ENCODE data around the gene ACAD10. TPM values are rescaled to one million over a fixed set of nuclear protein-coding genes. Genes with fewer than 3 reads are reported as not detected.

ACAD10 gene
- polyA plus RNA-seq, 4 donors: 22.5 to 50.0 (median 37.9) TPM

DNA sequence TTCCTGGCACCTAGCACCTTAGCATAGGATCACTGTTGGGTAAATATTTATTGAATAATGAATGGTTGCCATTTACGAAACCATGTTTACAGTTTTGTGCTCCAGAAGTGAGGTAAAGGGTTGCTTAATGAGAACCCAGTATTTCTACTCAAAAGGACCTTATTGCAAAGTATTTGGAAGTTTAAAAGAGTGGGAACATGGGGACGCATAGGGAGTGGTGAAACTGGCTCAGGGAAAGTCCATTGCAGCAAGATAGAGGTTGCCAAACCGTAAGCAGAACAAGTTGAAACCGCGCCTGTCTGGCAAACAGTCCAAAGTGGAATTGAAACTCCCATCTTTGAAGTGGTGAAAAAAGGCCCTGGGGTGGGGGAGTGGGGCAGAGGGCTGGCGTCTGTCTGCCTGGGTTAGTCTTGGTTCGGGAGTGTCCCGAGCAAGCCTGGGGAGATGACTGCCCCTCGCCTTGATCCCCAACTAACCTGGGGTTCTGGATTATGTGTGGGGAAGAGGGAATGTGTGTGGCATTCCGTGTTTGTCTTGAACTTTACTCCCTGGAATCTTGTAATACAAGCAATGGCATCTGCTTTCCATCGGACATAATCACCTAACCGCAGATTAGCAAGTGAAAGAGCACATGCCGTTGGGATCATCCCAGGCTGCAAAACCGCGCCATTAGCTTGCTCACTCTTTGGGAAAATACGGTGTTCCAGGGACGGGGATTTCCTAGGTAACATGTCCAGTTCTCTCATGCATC, 88.1 kb downstream of the ACAD10 start:
- DNase-seq (ENCODE audit: low read depth in 4 of 4, low spot score in 3 of 4): no peak

DNA sequence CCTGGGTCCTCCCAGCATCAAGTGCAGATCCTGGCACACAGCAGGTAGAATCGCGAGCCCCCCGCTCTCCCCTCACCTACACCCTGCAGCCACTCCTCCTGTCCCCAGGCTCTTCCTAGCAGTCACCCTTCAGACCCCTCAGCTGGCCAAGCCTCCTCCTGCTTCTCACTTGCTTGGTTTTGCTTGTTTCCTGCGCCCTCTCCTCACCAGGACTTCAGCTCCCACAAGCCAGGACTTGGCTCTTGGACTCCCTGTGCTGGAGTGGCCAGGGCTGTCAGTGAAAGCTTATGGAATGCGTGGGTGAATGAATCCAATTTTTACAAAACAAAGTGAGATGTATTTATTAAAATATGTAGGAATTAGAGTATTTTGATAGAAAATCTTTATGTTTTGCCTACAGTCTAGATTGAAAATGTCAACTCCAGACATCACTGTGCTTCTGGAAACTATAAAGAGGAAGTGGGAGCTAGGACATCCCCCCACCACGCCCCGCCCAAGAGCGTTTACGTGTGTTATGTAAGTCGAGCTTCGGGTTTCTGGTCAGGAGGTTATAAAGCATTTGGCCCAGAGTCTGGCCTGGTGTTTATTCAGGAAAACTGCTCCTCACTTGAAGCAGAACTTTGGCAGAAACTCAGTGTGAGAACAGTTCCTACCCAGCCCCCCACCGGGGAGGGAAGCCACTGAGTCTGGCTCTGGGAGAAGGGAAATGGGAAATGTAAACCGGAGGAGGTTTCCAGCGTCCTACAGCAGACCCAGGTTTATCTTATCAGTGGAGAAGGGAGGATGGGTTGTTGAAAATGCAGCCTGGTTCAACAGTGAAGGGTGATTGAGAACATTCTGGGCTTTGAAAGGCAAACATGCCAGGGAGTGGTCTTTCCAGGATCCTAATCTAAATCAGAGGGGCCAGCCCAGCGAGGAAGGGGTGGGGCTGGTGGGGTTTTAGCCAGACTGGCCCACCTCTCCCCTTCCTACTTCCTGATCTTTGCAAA, 89.6 kb downstream of the ACAD10 start:
- peak; percentile 73 to 83 (median 79) for DNase-seq (ENCODE audit: low read depth in 4 of 4, low spot score in 3 of 4)

GRCh38 chr12:111776836-111777344, 91.0 kb downstream of the ACAD10 start:
- DNase-seq (ENCODE audit: low read depth in 4 of 4, low spot score in 3 of 4): no peak

DNA sequence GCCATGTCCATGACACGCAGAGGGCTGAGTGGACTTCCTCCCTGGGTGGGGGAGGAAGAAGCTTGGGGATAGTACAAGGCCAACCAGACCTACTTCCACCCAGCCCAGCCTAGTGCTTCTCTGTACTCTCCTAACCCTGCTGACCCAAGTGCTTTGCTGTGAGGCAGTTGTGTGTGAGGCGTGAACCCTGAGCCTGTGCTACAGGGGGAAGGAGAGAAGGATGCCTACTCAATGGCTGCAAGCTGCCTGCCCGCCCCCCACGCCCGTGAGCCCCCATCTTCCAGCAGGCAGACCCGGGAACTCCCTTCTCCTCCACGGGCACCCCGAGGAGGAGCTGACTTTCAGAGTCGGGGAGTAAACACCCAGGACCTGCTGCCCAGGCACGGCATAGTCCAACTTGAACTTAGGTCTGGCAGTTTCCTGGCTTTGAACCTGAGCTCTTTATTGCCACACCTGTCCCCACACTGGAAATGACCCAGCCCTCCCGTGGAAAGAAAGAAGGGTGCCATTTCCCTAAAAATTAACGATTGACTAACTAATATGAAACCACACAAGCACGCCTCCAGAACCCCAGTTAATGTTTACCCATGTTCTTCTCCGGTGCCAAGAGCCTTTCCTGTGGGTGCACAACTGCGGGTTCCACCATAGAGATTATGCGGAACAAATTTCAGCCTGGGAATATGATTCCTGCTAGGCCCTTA, 91.6 kb downstream of the ACAD10 start:
- DNase-seq (ENCODE audit: low read depth in 4 of 4, low spot score in 3 of 4): no peak

- no peak for DNase-seq (ENCODE audit: low read depth in 4 of 4, low spot score in 3 of 4)
Measured at GRCh38 chr12:111780166-111780565, 94.3 kb downstream of the ACAD10 start.

GRCh38 chr12:111780615-111781014, 94.8 kb downstream of the ACAD10 start:
- no peak for DNase-seq (ENCODE audit: low read depth in 4 of 4, low spot score in 3 of 4)

DNA sequence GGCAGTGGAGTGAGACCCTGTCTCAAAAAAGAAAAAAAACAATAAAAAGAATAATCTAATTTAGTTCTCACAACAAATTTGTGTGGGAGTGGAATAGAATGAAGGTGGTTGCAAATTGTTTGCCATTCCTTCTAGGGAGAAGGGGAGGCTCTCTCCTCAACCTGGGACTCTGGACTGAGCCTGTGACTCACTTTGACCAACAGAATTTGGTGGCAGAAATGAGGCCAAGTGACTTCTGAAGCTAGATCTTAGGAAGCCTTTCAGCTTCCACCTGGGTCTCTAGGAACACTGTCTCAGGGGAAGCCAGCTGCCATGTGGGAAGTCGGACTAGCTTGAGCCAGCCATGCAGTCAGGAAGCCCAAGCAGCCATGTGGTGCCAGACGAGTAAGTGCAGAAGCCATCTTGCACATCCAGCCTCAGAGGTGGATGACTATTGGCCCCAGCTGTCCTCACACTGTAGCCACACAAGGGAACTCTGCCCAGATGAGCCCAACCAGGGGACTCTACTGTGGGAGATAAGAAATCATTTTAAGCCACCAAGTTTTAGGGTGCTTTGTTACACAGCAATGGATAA, 95.3 kb downstream of the ACAD10 start:
- no peak for DNase-seq (ENCODE audit: low read depth in 4 of 4, low spot score in 3 of 4)

GRCh38 chr12:111783046-111783445, 97.2 kb downstream of the ACAD10 start:
- DNase-seq (ENCODE audit: low read depth in 4 of 4, low spot score in 3 of 4): no peak

GRCh38 chr12:111784953-111785352, 99.1 kb downstream of the ACAD10 start:
- no peak for DNase-seq (ENCODE audit: low read depth in 4 of 4, low spot score in 3 of 4)

DNA sequence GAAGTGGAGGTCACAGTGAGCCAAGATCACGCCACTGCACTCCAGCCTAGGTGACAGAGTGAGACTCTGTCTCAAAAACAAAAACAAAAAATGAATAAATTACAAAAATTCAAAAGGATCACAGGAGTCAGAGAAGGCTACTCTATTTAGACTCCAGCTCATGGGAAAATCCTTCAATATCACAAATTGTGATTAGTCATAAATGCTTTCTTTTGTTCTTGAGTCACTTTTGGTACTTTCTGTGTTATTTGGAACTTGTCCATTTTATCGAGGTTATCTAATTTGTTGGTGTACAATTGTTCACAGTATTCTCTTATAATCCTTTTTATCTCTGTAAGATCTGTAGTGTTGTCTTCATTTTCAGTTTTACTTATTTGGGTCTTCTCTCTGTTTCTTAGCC, 99.8 kb downstream of the ACAD10 start:
- DNase-seq (ENCODE audit: low read depth in 4 of 4, low spot score in 3 of 4): no peak

- DNase-seq (ENCODE audit: low read depth in 4 of 4, low spot score in 3 of 4): no peak
Measured at GRCh38 chr12:111788178-111788654, 102.4 kb downstream of the ACAD10 start.

GRCh38 chr12:111789779-111790178, 103.9 kb downstream of the ACAD10 start:
- no peak for DNase-seq (ENCODE audit: low read depth in 4 of 4, low spot score in 3 of 4)

- no peak for DNase-seq (ENCODE audit: low read depth in 4 of 4, low spot score in 3 of 4)
Measured at GRCh38 chr12:111791507-111791906, 105.7 kb downstream of the ACAD10 start.

DNA sequence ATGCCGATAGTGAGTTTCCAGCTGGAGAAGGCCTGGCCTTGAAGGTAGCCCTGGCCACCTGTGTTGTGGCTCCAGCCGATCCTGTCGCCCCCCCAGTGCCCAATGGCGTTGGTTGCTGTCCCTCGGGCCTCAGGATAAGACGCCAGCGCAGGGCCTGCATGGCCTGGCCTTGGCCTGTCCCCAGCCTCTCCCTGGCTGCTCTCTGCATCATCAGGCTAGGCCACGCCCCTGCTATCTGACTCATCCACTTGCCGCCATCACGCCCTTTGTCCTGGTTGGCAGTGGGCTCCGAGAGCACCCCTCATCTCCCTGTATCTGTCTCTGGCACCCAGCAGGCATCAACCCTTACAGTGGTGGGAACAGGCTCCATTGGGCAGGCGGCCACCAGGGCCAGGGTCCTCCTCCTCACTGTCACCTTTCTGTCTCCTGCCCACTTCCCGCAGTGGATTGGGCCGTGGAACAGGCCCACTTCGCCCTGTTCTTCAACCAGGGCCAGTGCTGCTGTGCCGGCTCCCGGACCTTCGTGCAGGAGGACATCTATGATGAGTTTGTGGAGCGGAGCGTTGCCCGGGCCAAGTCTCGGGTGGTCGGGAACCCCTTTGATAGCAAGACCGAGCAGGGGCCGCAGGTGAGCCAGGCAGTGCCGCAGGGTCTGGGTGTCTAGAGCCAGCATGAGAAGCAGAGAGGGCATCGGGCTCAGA, 106.5 kb downstream of the ACAD10 start:
- no peak for DNase-seq (ENCODE audit: low read depth in 4 of 4, low spot score in 3 of 4)

DNA sequence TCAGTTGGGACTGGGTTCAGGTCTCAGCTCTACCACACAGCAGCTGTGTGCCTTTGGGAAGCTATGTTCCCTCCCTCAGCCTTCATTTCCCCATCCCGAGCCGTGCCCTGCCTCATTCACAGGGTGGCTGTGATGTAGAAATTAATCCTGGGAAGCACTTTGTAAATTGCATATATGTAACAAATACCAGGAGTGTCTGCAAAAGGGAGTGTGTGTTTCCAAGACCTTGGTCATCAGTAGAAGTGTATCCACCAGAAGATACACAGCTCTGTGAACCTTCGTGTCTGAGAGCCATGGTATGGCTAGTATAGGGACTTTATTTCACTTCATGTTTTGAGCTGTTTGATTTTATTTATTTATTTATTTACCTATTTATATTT, 107.0 kb downstream of the ACAD10 start:
- no peak for DNase-seq (ENCODE audit: low read depth in 4 of 4, low spot score in 3 of 4)

DNA sequence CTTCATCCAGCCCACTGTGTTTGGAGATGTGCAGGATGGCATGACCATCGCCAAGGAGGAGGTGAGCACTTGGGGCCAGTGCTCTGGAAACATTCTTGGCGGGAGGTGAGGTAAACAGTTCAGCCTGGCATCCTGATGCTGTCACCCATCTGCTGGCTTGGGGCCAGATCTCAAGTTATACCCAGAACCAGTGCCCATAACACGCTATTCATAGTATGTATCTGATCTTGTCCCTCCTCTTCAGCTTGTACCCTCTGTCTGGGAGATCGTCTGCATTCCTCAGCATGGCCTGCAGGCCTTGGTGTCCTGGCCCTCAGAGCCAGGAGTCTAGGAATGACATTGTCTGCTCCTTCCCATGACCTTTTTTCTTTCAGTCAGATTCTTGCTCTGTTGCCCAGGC, 112.3 kb downstream of the ACAD10 start:
- no peak for DNase-seq (ENCODE audit: low read depth in 4 of 4, low spot score in 3 of 4)

GRCh38 chr12:111799758-111800157, 113.9 kb downstream of the ACAD10 start:
- no peak for DNase-seq (ENCODE audit: low read depth in 4 of 4, low spot score in 3 of 4)

GRCh38 chr12:111803038-111803626, 117.3 kb downstream of the ACAD10 start:
- DNase-seq (ENCODE audit: low read depth in 4 of 4, low spot score in 3 of 4): no peak

DNA sequence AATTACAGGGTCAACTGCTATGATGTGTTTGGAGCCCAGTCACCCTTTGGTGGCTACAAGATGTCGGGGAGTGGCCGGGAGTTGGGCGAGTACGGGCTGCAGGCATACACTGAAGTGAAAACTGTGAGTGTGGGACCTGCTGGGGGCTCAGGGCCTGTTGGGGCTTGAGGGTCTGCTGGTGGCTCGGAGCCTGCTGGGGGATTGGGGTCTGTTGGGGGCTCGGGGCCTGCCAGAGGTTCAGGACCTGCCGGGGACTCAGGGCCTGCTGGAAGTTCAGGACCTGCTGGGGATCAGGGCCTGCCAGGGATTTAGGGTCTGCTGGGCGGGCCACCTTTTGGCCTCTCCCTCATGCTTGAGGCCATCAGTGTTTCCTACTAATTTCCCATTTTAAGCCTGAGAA, 118.0 kb downstream of the ACAD10 start:
- no peak for DNase-seq (ENCODE audit: low read depth in 4 of 4, low spot score in 3 of 4)

Measured in left renal pelvis (tissue), 4 donors.